Sigmoid colon (tissue), 4 donors: ENCODE measurements around the gene CBFA2T2.

ENCODE experiments used
- CTCF ChIP-seq, 4 experiments: fragments of 450-650 bp in 3 of 4; fragments of 200-600 bp in 1 of 4; IDR thresholded peaks; one replicate each; pipeline ENCODE4 v1.5.1; 2016 to 2019; ENCODE audit warnings: antibody characterized with exemption in 4 of 4, mild to moderate bottlenecking in 3 of 4, moderate library complexity in 2 of 4
- POLR2A ChIP-seq, 2 donors: fragments of 450-650 bp; IDR thresholded peaks; one replicate each; pipeline ENCODE4 v1.6.1; 2016; ENCODE audit warnings: antibody characterized with exemption in 2 of 2, mild to moderate bottlenecking in 2 of 2, moderate library complexity in 2 of 2
- POLR2AphosphoS5 ChIP-seq, 4 donors: sonication (generic); formaldehyde crosslinking; IDR thresholded peaks; one replicate each; pipeline ENCODE4 v1.6.1; 2017; ENCODE audit warnings: antibody characterized with exemption in 4 of 4

- TF ChIP-seq CTCF (IDR thresholded peaks at IDR 0.05) (peak in 3 of 4 experiments; percentile 26 to 30 (median 28)), POLR2AphosphoS5 (IDR thresholded peaks at IDR 0.05) (peak; percentile 84 to 96 (median 84)), POLR2A (IDR thresholded peaks at IDR 0.05) (peak; percentile 64 to 76)
Measured at GRCh38 chr20:33666293-33667244, 176.7 kb downstream of the CBFA2T2 start, which contains the start of gene ACTL10.
